SK-N-SH (cell line): Measurements from ENCODE around the gene DNAH10.

Experiments
- CTCF ChIP-seq: fragments of 200-600 bp; sonication (generic); IDR thresholded peaks from 2 replicates; pipeline ENCODE4 v1.6.1; 2017; ENCODE audit warnings: antibody characterized with exemption, mild to moderate bottlenecking, moderate library complexity
- GABPA ChIP-seq: IDR thresholded peaks from 2 replicates; pipeline ENCODE4 v1.4.0; 2012; ENCODE audit warnings: low read depth, mild to moderate bottlenecking
- RCOR1 ChIP-seq: fragments of 150-350 bp; IDR thresholded peaks from 2 replicates; pipeline ENCODE4 v1.6.1; 2017; ENCODE audit warnings: antibody characterized with exemption, low read length

- TF ChIP-seq RCOR1 = no peak
- TF ChIP-seq CTCF = no peak
- no peak for TF ChIP-seq GABPA
These were observed 130.1 kb downstream of the DNAH10 start for GRCh38 chr12:123892180-123892559.
